NCI-H2107 (cell line): ENCODE results near the gene BBS7.

ENCODE experiments used
- DNase-seq: peaks from one replicate; lab custom pipeline; 2025; lab: John Stamatoyannopoulos, UW

The BBS7 gene, protein sequence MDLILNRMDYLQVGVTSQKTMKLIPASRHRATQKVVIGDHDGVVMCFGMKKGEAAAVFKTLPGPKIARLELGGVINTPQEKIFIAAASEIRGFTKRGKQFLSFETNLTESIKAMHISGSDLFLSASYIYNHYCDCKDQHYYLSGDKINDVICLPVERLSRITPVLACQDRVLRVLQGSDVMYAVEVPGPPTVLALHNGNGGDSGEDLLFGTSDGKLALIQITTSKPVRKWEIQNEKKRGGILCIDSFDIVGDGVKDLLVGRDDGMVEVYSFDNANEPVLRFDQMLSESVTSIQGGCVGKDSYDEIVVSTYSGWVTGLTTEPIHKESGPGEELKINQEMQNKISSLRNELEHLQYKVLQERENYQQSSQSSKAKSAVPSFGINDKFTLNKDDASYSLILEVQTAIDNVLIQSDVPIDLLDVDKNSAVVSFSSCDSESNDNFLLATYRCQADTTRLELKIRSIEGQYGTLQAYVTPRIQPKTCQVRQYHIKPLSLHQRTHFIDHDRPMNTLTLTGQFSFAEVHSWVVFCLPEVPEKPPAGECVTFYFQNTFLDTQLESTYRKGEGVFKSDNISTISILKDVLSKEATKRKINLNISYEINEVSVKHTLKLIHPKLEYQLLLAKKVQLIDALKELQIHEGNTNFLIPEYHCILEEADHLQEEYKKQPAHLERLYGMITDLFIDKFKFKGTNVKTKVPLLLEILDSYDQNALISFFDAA

GRCh38 chr4:121869841-121870822 lies at the start of gene BBS7:
Gene BBS7 (minus strand): TSS chr4:121870474. CDS start chr4:121870313, 161 bp downstream.
- DNase-seq, result peak; percentile 83

GRCh38 chr4:121913667-121914066 lies 43.4 kb upstream of the BBS7 start:
- no peak for DNase-seq

DNA sequence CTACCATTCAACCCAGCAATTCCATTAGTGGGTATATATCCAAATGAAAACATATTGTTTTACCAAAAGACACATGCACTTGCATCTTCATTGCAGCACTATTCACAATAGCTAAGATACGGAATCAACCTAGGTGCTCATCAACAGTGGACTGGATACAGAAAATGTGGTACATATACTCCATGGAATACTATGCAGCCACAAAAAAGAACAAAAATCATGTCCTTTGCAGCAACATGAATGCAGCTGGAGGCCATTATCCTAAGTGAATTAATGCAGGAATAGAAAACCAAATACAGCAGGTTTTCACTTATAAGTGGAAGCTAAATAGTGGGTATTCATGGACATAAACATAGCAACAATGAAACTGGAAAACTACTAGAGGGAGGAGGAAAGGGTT lies 38.1 kb upstream of the BBS7 start:
- no peak for DNase-seq

DNA sequence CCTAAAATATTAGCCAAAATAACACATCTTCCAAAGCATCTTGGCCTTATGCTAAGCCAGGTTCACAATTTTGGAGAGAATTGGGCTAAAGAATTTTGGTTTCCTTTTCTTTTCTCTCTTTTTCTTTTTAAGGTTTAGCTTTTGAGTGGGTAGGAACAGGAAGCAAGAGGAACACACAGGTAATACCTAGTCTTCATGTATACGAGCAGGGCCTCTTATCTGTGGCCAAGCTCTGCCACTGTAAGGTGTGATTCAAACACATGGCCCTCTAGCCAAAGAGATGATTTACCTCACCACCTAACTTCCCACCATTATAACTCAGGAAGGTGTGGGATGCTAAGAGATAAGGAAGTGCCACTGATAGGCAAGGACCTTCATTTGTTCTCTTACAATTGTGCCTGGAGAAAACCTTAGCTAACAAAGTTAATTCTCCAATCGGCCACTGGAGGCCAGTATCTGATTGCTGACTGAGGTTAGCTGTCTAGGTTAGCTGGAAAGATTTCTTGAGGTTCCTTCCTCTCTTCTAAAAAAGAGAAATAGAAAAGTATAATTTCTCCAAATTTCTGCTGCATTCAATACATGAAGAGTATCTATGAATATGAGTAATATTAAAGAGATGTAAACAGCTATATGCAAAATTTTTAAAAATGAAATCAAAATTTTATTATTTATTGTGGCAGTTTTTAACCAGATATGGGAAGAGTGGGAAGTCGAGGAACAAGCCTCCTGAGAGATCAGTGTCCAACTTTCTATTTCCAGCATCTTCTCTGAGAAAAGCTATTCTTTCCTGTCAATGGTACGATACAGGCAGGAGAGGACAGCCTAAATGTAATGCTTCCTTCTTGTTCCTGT lies 30.1 kb upstream of the BBS7 start:
- DNase-seq, result no peak

DNA sequence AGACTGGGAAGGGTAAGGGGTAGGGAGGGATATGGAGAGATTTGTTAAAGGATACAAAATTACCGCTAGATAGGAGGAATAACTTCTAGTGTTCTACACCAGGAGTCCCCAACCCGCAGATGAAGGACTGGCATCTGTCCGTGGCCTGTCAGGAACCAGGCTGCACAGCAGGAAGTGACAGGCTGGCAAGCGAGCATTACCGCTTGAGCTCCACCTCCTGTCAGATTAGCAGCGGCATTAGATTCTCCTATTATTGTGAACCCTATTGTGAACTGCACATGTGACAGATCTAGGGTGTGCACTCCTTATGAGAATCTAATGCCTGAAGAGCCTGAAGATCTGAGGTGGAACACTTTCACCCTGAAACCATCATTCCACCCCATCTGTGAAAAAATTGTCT lies 27.9 kb upstream of the BBS7 start:
- no peak for DNase-seq

DNA sequence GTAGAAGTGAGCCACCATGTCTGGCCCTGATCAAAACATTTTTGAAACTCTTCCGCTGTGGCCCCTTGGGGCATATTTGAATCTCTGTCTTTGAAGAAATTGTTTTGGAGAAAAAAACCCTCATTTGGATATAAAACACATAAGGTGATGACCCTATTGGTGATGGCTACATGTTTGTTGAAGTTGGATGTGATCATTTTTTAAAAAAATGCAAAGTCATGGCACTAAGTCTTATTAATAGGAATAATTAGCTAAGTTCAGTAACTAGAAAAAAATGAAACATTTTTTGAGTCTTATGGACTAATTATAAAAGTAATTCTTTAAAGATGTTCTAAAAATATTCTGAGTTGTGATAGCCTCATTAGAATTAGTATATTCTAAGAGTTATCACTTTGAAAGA lies 17.9 kb upstream of the BBS7 start:
- DNase-seq, result no peak

GRCh38 chr4:121885115-121885514 lies 14.8 kb upstream of the BBS7 start:
- DNase-seq, result no peak

DNA sequence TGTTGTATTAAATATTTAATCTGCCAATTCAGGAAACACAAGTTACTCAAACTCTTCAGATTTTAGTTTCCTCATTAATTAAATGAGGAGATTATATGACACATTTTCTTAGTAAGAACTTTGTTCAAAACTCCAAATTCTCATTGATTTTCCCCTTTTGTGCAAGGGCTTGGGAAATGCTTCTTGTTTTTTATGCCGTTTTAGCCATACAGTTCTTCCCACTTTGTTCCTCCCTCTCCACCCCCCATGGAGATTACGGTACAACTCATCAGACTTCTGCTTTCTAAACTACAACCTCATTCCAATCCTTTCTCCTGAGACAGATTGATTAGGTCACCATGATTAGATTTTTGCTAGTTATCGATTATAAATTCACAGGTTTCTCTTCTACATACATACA lies 10.9 kb upstream of the BBS7 start:
- DNase-seq, result no peak

DNA sequence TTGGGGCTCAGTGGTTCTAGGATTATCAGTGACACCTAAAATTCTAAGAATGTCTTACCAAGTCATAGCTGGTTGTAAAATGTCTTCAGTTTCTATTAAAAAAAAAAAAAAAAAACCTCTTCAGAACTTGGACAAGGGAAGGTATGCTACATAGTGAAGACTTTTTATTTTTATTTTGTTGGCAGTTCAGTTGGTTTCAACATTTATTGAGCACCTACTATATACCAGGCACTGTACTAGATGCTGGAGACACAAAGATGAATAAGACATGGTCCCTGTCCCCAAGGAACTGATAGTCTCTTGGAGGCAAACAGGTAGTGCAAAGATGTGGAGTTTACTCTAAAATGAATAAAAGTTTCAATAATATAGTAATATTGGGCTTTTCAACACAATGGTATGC lies 8.9 kb upstream of the BBS7 start:
- no peak for DNase-seq

DNA sequence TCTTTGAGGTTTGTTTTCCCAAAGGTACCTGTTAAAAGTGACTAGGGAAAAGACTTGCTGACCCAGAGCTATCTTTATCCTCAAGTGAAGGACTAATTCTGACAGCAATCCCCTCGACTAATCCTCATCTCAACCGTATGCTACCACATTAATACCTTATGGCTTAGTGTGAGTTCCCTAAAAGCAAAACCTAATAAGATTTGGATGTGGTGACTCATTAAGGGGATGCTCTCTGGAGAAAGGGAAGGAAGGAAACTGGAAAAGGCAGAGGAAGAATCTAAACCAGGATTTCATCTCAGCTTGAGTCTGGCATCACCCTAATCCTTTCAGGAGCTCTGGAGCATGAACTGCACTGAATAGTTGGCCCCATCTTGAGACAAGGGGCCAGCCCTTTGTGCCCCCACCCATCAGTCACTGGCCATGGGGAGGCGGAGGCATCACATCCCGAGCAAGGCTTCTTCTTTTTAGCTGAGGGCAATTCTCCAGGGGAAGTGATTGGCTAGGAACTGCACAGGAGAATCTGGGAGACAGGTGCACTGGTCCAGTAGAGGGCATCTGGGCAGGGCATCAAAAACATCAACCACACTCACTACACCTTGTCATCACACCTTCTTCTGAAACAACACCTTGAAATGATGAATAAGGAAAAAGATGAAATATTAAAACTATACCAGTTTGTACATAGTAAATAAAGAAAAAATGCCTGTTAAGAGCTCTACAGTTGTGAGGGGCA lies 6.9 kb upstream of the BBS7 start:
- no peak for DNase-seq

DNA sequence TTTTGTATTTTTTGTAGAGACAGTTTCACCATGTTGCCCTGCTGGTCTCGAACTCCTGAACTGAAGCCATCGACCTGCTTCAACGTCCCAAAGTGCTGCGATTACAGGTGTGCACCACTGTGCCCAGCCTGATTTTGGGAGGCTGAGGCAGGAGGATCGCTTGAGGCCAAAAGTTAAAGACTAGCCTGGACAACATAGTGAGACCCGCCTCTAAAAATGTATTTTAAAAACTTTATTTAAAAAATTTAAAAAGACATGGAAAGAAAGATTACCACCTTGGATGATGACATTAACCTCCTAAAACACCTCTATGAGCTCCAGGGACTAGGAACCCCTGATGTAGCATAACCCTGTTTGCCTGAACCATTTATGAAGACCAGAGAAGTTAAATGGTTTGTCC lies 5.8 kb upstream of the BBS7 start:
- DNase-seq, result no peak

GRCh38 chr4:121875652-121876051 lies 5.4 kb upstream of the BBS7 start:
- no peak for DNase-seq

GRCh38 chr4:121873604-121874003 lies 3.3 kb upstream of the BBS7 start:
- DNase-seq, result no peak

GRCh38 chr4:121863799-121864198 lies 6.5 kb downstream of the BBS7 start:
- DNase-seq, result no peak

DNA sequence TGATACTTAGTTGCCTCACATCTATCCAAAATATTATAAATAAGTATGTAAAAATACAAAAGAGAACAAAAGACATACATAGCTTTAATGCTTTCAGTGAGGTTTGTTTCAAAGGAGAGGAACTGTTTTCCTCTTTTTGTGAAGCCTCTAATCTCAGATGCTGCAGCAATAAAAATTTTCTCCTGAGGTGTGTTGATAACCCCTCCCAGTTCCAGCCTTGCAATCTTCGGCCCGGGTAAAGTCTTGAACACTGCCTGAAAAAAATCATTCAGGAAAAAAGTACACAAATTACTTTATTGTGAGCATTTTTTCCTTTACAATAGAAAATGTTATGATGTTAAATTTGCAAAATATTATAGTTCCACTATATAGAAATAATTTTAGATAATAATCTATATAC lies 8.8 kb downstream of the BBS7 start:
- DNase-seq, result no peak

DNA sequence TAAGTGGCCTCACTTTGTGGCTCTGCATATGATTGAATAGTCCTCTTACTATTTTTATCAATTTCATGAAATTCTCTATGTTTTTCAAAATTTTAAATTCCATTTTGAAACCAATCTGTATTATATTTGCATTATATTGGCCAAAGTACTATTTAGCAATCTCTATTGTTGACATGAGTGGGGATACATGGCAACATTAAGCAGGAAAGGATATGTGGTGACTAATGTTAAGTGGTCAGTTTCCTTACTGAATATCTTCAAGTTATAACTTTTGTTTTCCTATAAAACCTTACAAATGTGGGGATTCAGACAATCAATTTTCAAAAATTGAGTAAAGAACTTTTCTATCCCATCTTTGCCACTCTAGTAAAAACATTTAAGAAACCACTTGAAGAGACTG lies 10.2 kb downstream of the BBS7 start:
- no peak for DNase-seq

GRCh38 chr4:121851354-121851753 lies 18.9 kb downstream of the BBS7 start:
- no peak for DNase-seq

- no peak for DNase-seq
Measured at GRCh38 chr4:121846662-121847061, 23.6 kb downstream of the BBS7 start.

DNA sequence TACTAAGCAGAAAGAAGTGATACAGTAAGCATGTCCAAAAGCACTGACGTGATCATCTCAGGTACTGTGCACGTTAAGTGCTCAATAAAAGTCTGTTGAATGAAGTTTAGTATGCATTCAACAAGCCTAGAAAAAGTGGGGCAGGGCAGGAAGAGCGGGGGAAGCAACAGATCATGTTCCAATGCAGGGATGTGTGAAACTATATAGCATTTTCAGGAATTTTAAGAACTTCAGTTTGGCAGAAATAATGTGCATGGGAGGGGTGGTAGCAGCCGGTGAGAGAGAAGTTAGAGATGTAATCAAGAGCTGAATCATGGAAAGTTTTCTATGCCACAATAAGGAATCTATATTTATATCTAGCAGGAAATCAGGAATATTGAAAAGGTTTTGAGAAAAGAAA lies 27.4 kb downstream of the BBS7 start:
- no peak for DNase-seq

DNA sequence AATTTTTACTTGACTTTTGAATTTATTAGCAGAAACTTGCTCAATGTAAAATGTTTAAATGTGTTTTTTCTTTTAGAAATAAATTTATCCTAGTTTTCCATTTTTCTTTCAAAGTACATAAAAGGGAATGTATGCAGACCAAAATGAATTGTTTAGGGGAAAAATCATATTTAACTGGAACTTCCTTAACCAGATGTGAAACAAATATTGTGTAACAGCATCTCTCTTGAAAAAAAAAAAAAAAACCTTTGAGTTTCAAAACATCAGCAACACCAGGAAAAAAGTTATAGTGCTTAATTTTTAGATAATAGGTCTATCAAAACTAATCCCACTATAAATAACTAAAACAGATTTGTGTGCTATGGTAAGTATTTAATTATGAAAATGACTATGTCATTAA lies 32.1 kb downstream of the BBS7 start:
- DNase-seq, result no peak

GRCh38 chr4:121829511-121829910 lies 40.8 kb downstream of the BBS7 start:
- DNase-seq, result no peak
